Tibial nerve (tissue), 4 donors: ENCODE data around the gene NINL. TPM values are rescaled to one million over a fixed set of nuclear protein-coding genes. Genes with fewer than 3 reads are reported as not detected.

ENCODE experiments used
- DNase-seq, 2 donors: peaks; one replicate each; pipeline ENCODE4 v3.0.0-alpha.2; 2019; ENCODE audit warnings: low spot score in 2 of 2
- H3K27ac ChIP-seq, 4 donors: fragments of 200-600 bp; sonication (generic) in 3 of 4; one replicate each; pipeline ENCODE4 v1.5.1; 2017 to 2019; ENCODE audit warnings: mild to moderate bottlenecking in 1 of 4
- H3K27me3 ChIP-seq, 2 donors: fragments of 200-600 bp; sonication (generic) in 1 of 2; one replicate each; pipeline versions ENCODE4 v1.5.1 to v1.6.0; 2017 to 2019
- H3K36me3 ChIP-seq, 3 donors: fragments of 200-600 bp; sonication (generic); one replicate each; pipeline ENCODE4 v1.5.1; 2018 to 2019
- H3K4me1 ChIP-seq, 4 donors: fragments of 200-600 bp; sonication (generic) in 3 of 4; one replicate each; pipeline ENCODE4 v1.5.1; 2017 to 2019
- H3K4me3 ChIP-seq, 4 donors: fragments of 200-600 bp; sonication (generic) in 3 of 4; one replicate each; pipeline ENCODE4 v1.5.1; 2017 to 2019; ENCODE audit warnings: mild to moderate bottlenecking in 1 of 4, moderate library complexity in 1 of 4
- H3K9me3 ChIP-seq, 4 donors: fragments of 200-600 bp; sonication (generic) in 3 of 4; one replicate each; pipeline ENCODE4 v1.5.1; 2017 to 2019
- EP300 ChIP-seq, 2 donors: sonication (generic); formaldehyde crosslinking; IDR thresholded peaks; one replicate each; pipeline ENCODE4 v1.6.1; 2017; ENCODE audit warnings: antibody characterized with exemption in 2 of 2, mild to moderate bottlenecking in 1 of 2
- POLR2A ChIP-seq, 2 donors: fragments of 450-650 bp; IDR thresholded peaks; one replicate each; pipeline ENCODE4 v1.6.1; 2017; ENCODE audit warnings: antibody characterized with exemption in 2 of 2, mild to moderate bottlenecking in 2 of 2, moderate library complexity in 2 of 2
- WGBS, 2 donors: methylation state at CpG; one replicate each; pipeline ENCODE4 v1.1.5; 2018; 5-methylcytosine and 5-hydroxymethylcytosine counted together
- total RNA-seq, 4 donors: library from RNA; depleted of rRNA; stranded (reverse); fragments of >200 nt; gene quantifications; one replicate each; pipeline ENCODE4 v1.1.0, GENCODE V29; 2016
- TF ChIP-seq, protein P1 (sequence below), 5 experiments: fragments of 200-600 bp in 3 of 5; fragments of 450-650 bp in 2 of 5; sonication (generic) in 3 of 5; IDR thresholded peaks; one replicate each; pipeline ENCODE4 v1.5.1; 2016 to 2019; ENCODE audit warnings: antibody characterized with exemption in 5 of 5, mild to moderate bottlenecking in 3 of 5, moderate library complexity in 2 of 5

Gene NINL
- total RNA-seq, 4 donors from 2014 or later, result 8.0 to 14.1 (median 10.5) TPM

DNA sequence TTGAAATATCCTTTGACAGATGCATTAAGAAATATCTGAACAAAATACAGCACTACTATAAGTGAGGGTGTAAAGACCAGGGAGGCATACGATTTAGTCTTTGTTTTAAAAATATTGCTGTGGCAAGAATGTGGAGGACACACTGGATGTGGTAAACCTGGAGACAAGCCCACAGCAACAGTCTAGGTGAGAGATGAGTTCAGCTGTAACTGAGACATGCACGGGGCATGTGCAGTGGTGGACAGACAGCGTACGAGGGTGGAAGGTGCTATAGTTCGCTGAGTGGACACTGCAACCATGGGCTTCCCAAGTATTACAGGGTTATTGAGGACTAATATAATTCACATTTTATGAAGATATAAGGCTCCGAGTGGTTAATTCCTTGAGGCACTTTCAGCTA lies 36.7 kb upstream of the NINL start:
- no peaks in the 10 kb centered on the region for H3K9me3 ChIP-seq
- H3K4me3 ChIP-seq, result no peak overlapping the region
- no peak for DNase-seq
- H3K36me3 ChIP-seq, result no peaks in the 10 kb centered on the region
- H3K27ac ChIP-seq, result no peak overlapping the region
- peaks cover 0 to 24% (median 11%) of the 10 kb centered on the region in 4 donors for H3K4me1 ChIP-seq
- H3K27me3 ChIP-seq, result no peaks in the 10 kb centered on the region
- 90 to 92% methylated on average over 6 of the region's 6 CpGs for WGBS, 2 donors
- TF ChIP-seq, protein P1, sequence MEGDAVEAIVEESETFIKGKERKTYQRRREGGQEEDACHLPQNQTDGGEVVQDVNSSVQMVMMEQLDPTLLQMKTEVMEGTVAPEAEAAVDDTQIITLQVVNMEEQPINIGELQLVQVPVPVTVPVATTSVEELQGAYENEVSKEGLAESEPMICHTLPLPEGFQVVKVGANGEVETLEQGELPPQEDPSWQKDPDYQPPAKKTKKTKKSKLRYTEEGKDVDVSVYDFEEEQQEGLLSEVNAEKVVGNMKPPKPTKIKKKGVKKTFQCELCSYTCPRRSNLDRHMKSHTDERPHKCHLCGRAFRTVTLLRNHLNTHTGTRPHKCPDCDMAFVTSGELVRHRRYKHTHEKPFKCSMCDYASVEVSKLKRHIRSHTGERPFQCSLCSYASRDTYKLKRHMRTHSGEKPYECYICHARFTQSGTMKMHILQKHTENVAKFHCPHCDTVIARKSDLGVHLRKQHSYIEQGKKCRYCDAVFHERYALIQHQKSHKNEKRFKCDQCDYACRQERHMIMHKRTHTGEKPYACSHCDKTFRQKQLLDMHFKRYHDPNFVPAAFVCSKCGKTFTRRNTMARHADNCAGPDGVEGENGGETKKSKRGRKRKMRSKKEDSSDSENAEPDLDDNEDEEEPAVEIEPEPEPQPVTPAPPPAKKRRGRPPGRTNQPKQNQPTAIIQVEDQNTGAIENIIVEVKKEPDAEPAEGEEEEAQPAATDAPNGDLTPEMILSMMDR (IDR thresholded peaks at IDR 0.05), result no peak
- TF ChIP-seq EP300 (IDR thresholded peaks at IDR 0.05) (no peak), POLR2A (IDR thresholded peaks at IDR 0.05) (no peak)

- H3K27ac ChIP-seq, result no peak overlapping the region
- peaks cover 0 to 17% (median 9%) of the 10 kb centered on the region in 4 donors for H3K4me1 ChIP-seq
- peaks cover 0 to 18% (median 0%) of the 10 kb centered on the region in 3 donors for H3K36me3 ChIP-seq
- TF ChIP-seq POLR2A (IDR thresholded peaks at IDR 0.05) (no peak), EP300 (IDR thresholded peaks at IDR 0.05) (no peak)
- TF ChIP-seq, protein P1 (IDR thresholded peaks at IDR 0.05), result no peak
- H3K4me3 ChIP-seq, result no peak overlapping the region
- WGBS, 2 donors, result 86 to 94% methylated on average over 3 of the region's 3 CpGs
- no peaks in the 10 kb centered on the region for H3K27me3 ChIP-seq
- H3K9me3 ChIP-seq, result no peaks in the 10 kb centered on the region
- DNase-seq, result no peak
Measured at GRCh38 chr20:25619514-25619913, 34.2 kb upstream of the NINL start.

- 56 to 64% methylated on average over 3 of the region's 3 CpGs for WGBS, 2 donors
- Histone ChIP-seq H3K36me3 (peaks cover 0 to 40% (median 0%) of the 10 kb centered on the region in 3 donors), H3K9me3 (peaks cover 0 to 2% (median 0%) of the 10 kb centered on the region in 4 donors), H3K4me3 (no peak overlapping the region), H3K27me3 (no peaks in the 10 kb centered on the region), H3K27ac (no peak overlapping the region), H3K4me1 (no peaks in the 10 kb centered on the region)
- DNase-seq, result no peak
- TF ChIP-seq EP300 (IDR thresholded peaks at IDR 0.05) (no peak), POLR2A (IDR thresholded peaks at IDR 0.05) (no peak)
- TF ChIP-seq, protein P1 (IDR thresholded peaks at IDR 0.05), result no peak
Measured at GRCh38 chr20:25608774-25609173, 23.4 kb upstream of the NINL start.

DNA sequence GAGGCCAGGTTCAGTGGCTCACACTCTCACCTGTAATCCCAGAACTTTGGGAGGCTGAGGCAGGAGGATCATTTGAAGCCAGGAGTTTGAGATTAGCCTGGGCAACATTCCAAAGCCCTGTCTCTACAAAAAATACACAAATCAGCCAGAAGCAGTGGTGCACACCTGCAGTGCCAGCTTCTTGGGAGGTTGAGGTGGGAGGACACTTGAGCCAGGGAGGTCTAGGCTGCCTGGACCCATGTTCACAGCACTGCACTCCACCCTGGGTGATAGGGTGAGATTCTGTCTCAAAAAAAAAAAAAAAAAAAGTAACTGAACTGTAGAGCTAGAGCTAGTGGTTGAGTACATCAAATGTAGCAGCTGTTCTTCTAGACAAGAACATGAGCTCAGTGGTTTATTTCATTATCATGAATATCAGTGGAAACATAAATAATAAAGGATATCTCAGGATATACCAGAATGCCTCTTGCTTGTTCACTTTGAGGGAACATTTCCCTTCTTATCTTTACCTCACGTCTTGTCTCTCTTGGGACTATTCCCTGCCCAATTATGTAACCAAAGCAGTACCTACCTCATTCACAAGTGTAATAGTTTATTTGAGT lies 20.9 kb upstream of the NINL start:
- no peak for DNase-seq
- no peaks in the 10 kb centered on the region for H3K27me3 ChIP-seq
- TF ChIP-seq, protein P1 (IDR thresholded peaks at IDR 0.05), result no peak
- TF ChIP-seq POLR2A (IDR thresholded peaks at IDR 0.05) (no peak), EP300 (IDR thresholded peaks at IDR 0.05) (no peak)
- H3K4me1 ChIP-seq, result no peaks in the 10 kb centered on the region
- H3K4me3 ChIP-seq, result no peak overlapping the region
- no peaks in the 10 kb centered on the region for H3K9me3 ChIP-seq
- 72 to 73% methylated on average over 1 of the region's 1 CpG for WGBS, 2 donors
- H3K36me3 ChIP-seq, result peaks cover 0 to 16% (median 0%) of the 10 kb centered on the region in 3 donors
- no peak overlapping the region for H3K27ac ChIP-seq

- no peak overlapping the region for H3K4me3 ChIP-seq
- H3K27me3 ChIP-seq, result no peaks in the 10 kb centered on the region
- H3K27ac ChIP-seq, result no peak overlapping the region
- DNase-seq, result no peak
- no peaks in the 10 kb centered on the region for H3K9me3 ChIP-seq
- peaks cover 0 to 9% (median 0%) of the 10 kb centered on the region in 3 donors for H3K36me3 ChIP-seq
- TF ChIP-seq, protein P1 (IDR thresholded peaks at IDR 0.05), result no peak
- no peak for TF ChIP-seq POLR2A (IDR thresholded peaks at IDR 0.05)
- no peak for TF ChIP-seq EP300 (IDR thresholded peaks at IDR 0.05)
- no peaks in the 10 kb centered on the region for H3K4me1 ChIP-seq
- WGBS, 2 donors, result 60 to 61% methylated on average over 7 of the region's 7 CpGs
Measured at GRCh38 chr20:25605148-25605547, 19.8 kb upstream of the NINL start.
